T-helper 2 cell treated with Interferon-gamma antibody and Interleukin-4, amounts not matched to agents 5 μg/mL and 100 μg/mL, for 36 hours (primary cell): Measurements from ENCODE around the gene ABLIM1.

Experiments
- DNase-seq: peaks from one replicate; pipeline ENCODE4 v3.0.0; 2021; ENCODE audit warnings: low spot score
- H3K27ac Mint-ChIP-seq: one replicate; pipeline ENCODE4 v1.8.0; 2021; ENCODE audit warnings: mild to moderate bottlenecking, mixed read lengths
- H3K27me3 Mint-ChIP-seq: one replicate; pipeline ENCODE4 v1.8.0; 2021; ENCODE audit warnings: low read depth, mixed read lengths
- H3K36me3 Mint-ChIP-seq: one replicate; pipeline ENCODE4 v1.8.0; 2021; ENCODE audit warnings: low read depth, mixed read lengths
- H3K4me1 Mint-ChIP-seq: one replicate; pipeline ENCODE4 v1.8.0; 2021; ENCODE audit warnings: low read depth, mixed read lengths
- H3K4me3 Mint-ChIP-seq: one replicate; pipeline ENCODE4 v1.8.0; 2022; ENCODE audit warnings: mild to moderate bottlenecking, moderate library complexity, mixed read lengths
- H3K9me3 Mint-ChIP-seq: one replicate; pipeline ENCODE4 v1.8.0; 2021; ENCODE audit warnings: mixed read lengths

ABLIM1 gene

GRCh38 chr10:114684822-114685209 lies 26.7 kb upstream of the ABLIM1 start:
- Mint-ChIP-seq H3K4me3 (no peak overlapping the region), H3K27ac (no peak overlapping the region), H3K9me3 (no peaks in the 10 kb centered on the region), H3K27me3 (peaks cover 17% of the 10 kb centered on the region), H3K36me3 (no peaks in the 10 kb centered on the region), H3K4me1 (peaks cover 3% of the 10 kb centered on the region)
- DNase-seq, result no peak

GRCh38 chr10:114684084-114684821 lies 26.2 kb upstream of the ABLIM1 start:
- H3K36me3 Mint-ChIP-seq, result no peaks in the 10 kb centered on the region
- H3K4me1 Mint-ChIP-seq, result peaks cover 3% of the 10 kb centered on the region
- no peak for DNase-seq
- peaks cover 15% of the 10 kb centered on the region for H3K27me3 Mint-ChIP-seq
- H3K9me3 Mint-ChIP-seq, result no peaks in the 10 kb centered on the region
- H3K4me3 Mint-ChIP-seq, result no peak overlapping the region
- H3K27ac Mint-ChIP-seq, result no peak overlapping the region

- Mint-ChIP-seq H3K9me3 (no peaks in the 10 kb centered on the region), H3K4me1 (peaks cover 3% of the 10 kb centered on the region), H3K36me3 (no peaks in the 10 kb centered on the region), H3K27me3 (peaks cover 16% of the 10 kb centered on the region), H3K4me3 (no peak overlapping the region), H3K27ac (no peak overlapping the region)
- DNase-seq, result no peak
Observed at GRCh38 chr10:114683593-114683992, 25.5 kb upstream of the ABLIM1 start.

GRCh38 chr10:114683162-114683561 lies 25.1 kb upstream of the ABLIM1 start:
- Mint-ChIP-seq H3K9me3 (no peaks in the 10 kb centered on the region), H3K27me3 (peaks cover 16% of the 10 kb centered on the region), H3K4me1 (peaks cover 3% of the 10 kb centered on the region), H3K27ac (no peak overlapping the region), H3K36me3 (no peaks in the 10 kb centered on the region), H3K4me3 (no peak overlapping the region)
- no peak for DNase-seq

- no peak for DNase-seq
- Mint-ChIP-seq H3K9me3 (no peaks in the 10 kb centered on the region), H3K4me3 (no peak overlapping the region), H3K27ac (no peak overlapping the region), H3K27me3 (peaks cover 16% of the 10 kb centered on the region), H3K36me3 (no peaks in the 10 kb centered on the region), H3K4me1 (peaks cover 3% of the 10 kb centered on the region)
Observed at GRCh38 chr10:114682532-114682931, 24.5 kb upstream of the ABLIM1 start.

- Mint-ChIP-seq H3K4me1 (peaks cover 2% of the 10 kb centered on the region), H3K9me3 (no peaks in the 10 kb centered on the region), H3K27me3 (peaks cover 16% of the 10 kb centered on the region), H3K36me3 (no peaks in the 10 kb centered on the region), H3K4me3 (no peak overlapping the region), H3K27ac (no peak overlapping the region)
- no peak for DNase-seq
Observed at GRCh38 chr10:114682121-114682520, 24.0 kb upstream of the ABLIM1 start.

- H3K4me3 Mint-ChIP-seq, result no peak overlapping the region
- no peaks in the 10 kb centered on the region for H3K4me1 Mint-ChIP-seq
- H3K36me3 Mint-ChIP-seq, result no peaks in the 10 kb centered on the region
- DNase-seq, result no peak
- H3K27me3 Mint-ChIP-seq, result peaks cover 13% of the 10 kb centered on the region
- no peak overlapping the region for H3K27ac Mint-ChIP-seq
- H3K9me3 Mint-ChIP-seq, result no peaks in the 10 kb centered on the region
Observed at GRCh38 chr10:114681542-114681941, 23.5 kb upstream of the ABLIM1 start.

- Mint-ChIP-seq H3K9me3 (no peaks in the 10 kb centered on the region), H3K4me1 (no peaks in the 10 kb centered on the region), H3K36me3 (no peaks in the 10 kb centered on the region), H3K27ac (no peak overlapping the region), H3K27me3 (peaks cover 9% of the 10 kb centered on the region), H3K4me3 (no peak overlapping the region)
- DNase-seq, result no peak
Observed at GRCh38 chr10:114680543-114681117, 22.6 kb upstream of the ABLIM1 start.

GRCh38 chr10:114679552-114679951 lies 21.5 kb upstream of the ABLIM1 start:
- H3K9me3 Mint-ChIP-seq, result no peaks in the 10 kb centered on the region
- H3K27ac Mint-ChIP-seq, result no peak overlapping the region
- no peaks in the 10 kb centered on the region for H3K4me1 Mint-ChIP-seq
- peaks cover 8% of the 10 kb centered on the region for H3K27me3 Mint-ChIP-seq
- DNase-seq, result no peak
- H3K4me3 Mint-ChIP-seq, result no peak overlapping the region
- H3K36me3 Mint-ChIP-seq, result no peaks in the 10 kb centered on the region

- no peak overlapping the region for H3K4me3 Mint-ChIP-seq
- H3K27me3 Mint-ChIP-seq, result peaks cover 6% of the 10 kb centered on the region
- DNase-seq, result no peak
- H3K4me1 Mint-ChIP-seq, result no peaks in the 10 kb centered on the region
- H3K36me3 Mint-ChIP-seq, result no peaks in the 10 kb centered on the region
- H3K27ac Mint-ChIP-seq, result no peak overlapping the region
- no peaks in the 10 kb centered on the region for H3K9me3 Mint-ChIP-seq
Observed at GRCh38 chr10:114678820-114679219, 20.7 kb upstream of the ABLIM1 start.

- H3K4me1 Mint-ChIP-seq, result no peaks in the 10 kb centered on the region
- H3K4me3 Mint-ChIP-seq, result no peak overlapping the region
- peaks cover 9% of the 10 kb centered on the region for H3K27me3 Mint-ChIP-seq
- H3K36me3 Mint-ChIP-seq, result no peaks in the 10 kb centered on the region
- no peak for DNase-seq
- no peaks in the 10 kb centered on the region for H3K9me3 Mint-ChIP-seq
- H3K27ac Mint-ChIP-seq, result no peak overlapping the region
Observed at GRCh38 chr10:114678336-114678735, 20.3 kb upstream of the ABLIM1 start.

GRCh38 chr10:114674346-114674745 lies 16.3 kb upstream of the ABLIM1 start:
- Mint-ChIP-seq H3K27ac (no peak overlapping the region), H3K4me3 (no peak overlapping the region), H3K36me3 (no peaks in the 10 kb centered on the region), H3K27me3 (peaks cover 19% of the 10 kb centered on the region), H3K4me1 (no peaks in the 10 kb centered on the region), H3K9me3 (no peaks in the 10 kb centered on the region)
- no peak for DNase-seq

- peaks cover 31% of the 10 kb centered on the region for H3K27me3 Mint-ChIP-seq
- H3K36me3 Mint-ChIP-seq, result no peaks in the 10 kb centered on the region
- no peaks in the 10 kb centered on the region for H3K4me1 Mint-ChIP-seq
- H3K9me3 Mint-ChIP-seq, result no peaks in the 10 kb centered on the region
- no peak for DNase-seq
- H3K4me3 Mint-ChIP-seq, result no peak overlapping the region
- no peak overlapping the region for H3K27ac Mint-ChIP-seq
Observed at GRCh38 chr10:114669648-114670047, 11.6 kb upstream of the ABLIM1 start.

- H3K9me3 Mint-ChIP-seq, result no peaks in the 10 kb centered on the region
- H3K4me3 Mint-ChIP-seq, result no peak overlapping the region
- H3K36me3 Mint-ChIP-seq, result no peaks in the 10 kb centered on the region
- peaks cover 29% of the 10 kb centered on the region for H3K27me3 Mint-ChIP-seq
- no peaks in the 10 kb centered on the region for H3K4me1 Mint-ChIP-seq
- DNase-seq, result no peak
- no peak overlapping the region for H3K27ac Mint-ChIP-seq
Observed at GRCh38 chr10:114668375-114669080, 10.5 kb upstream of the ABLIM1 start.
